Smooth muscle cell (in vitro differentiated cells): ENCODE results near the gene ABCF1. TPM values are rescaled to one million over a fixed set of nuclear protein-coding genes. Genes with fewer than 3 reads are reported as not detected.

Source experiments
- DNase-seq: peaks from one replicate; lab custom pipeline; 2025; ENCODE audit not compliant: unreplicated experiment; lab: John Stamatoyannopoulos, UW
- H2AFZ ChIP-seq: fragments of 200-600 bp; sonication (generic); 2 replicates; pipeline ENCODE4 v1.6.0; 2016; ENCODE audit warnings: antibody characterized with exemption, low read depth, mild to moderate bottlenecking
- H3F3A ChIP-seq: fragments of 200-600 bp; sonication (generic); 2 replicates; pipeline ENCODE4 v1.6.0; 2017; ENCODE audit warnings: antibody characterized with exemption, low read depth
- H3K27ac ChIP-seq: fragments of 200-600 bp; sonication (generic); 2 replicates; pipeline ENCODE4 v1.5.1; 2016; ENCODE audit warnings: low read depth, mild to moderate bottlenecking
- H3K27me3 ChIP-seq: fragments of 200-600 bp; sonication (generic); 2 replicates; pipeline ENCODE4 v1.6.1; 2016; ENCODE audit warnings: low read depth, mild to moderate bottlenecking
- H3K36me3 ChIP-seq: fragments of 200-600 bp; sonication (generic); 2 replicates; pipeline ENCODE4 v1.5.1; 2016; ENCODE audit warnings: low read depth
- H3K4me1 ChIP-seq: fragments of 200-600 bp; sonication (generic); 2 replicates; pipeline ENCODE4 v1.5.1; 2016; ENCODE audit warnings: low read depth
- H3K4me2 ChIP-seq: fragments of 200-600 bp; sonication (generic); 2 replicates; pipeline ENCODE4 v1.6.0; 2016; ENCODE audit warnings: mild to moderate bottlenecking
- H3K4me3 ChIP-seq: fragments of 200-600 bp; sonication (generic); 2 replicates; pipeline ENCODE4 v1.5.1; 2016; ENCODE audit warnings: mild to moderate bottlenecking
- H3K79me2 ChIP-seq: fragments of 200-600 bp; sonication (generic); 2 replicates; pipeline ENCODE4 v1.6.0; 2016; ENCODE audit warnings: low read depth, mild to moderate bottlenecking
- H3K9ac ChIP-seq: fragments of 200-600 bp; sonication (generic); 2 replicates; pipeline ENCODE4 v1.6.0; 2016; ENCODE audit warnings: low read depth
- H3K9me3 ChIP-seq: fragments of 200-600 bp; sonication (generic); replicated peaks from 2 replicates; pipeline ENCODE4 v1.5.1; 2016; ENCODE audit warnings: low read depth
- H4K20me1 ChIP-seq: fragments of 200-600 bp; sonication (generic); 2 replicates; pipeline ENCODE4 v1.6.0; 2016; ENCODE audit warnings: low read depth
- WGBS: methylation state at CpG from one replicate; pipeline ENCODE4 v1.1.7; 2016; ENCODE audit warnings: low lambda C conversion rate; 5-methylcytosine and 5-hydroxymethylcytosine counted together
- polyA plus RNA-seq: library from polyadenylated mRNA; unstranded; fragments of >200 nt; fragmentation: Nextera tagmentation; extraction: Ambion mirVana; gene quantifications from 2 replicates; pipeline ENCODE4 v1.2.1, GENCODE V29; 2016
- total RNA-seq: library from RNA; depleted of rRNA; stranded (reverse); fragments of >200 nt; gene quantifications from 2 replicates; pipeline ENCODE4 v1.2.3, GENCODE V29; 2014
- TF ChIP-seq, protein P1 (sequence below): fragments of 200-600 bp; sonication (generic); IDR thresholded peaks from 2 replicates; pipeline ENCODE4 v1.5.1; 2017; ENCODE audit warnings: borderline replicate concordance, mild to moderate bottlenecking, antibody characterized with exemption; ENCODE audit not compliant: insufficient read depth, poor library complexity, severe bottlenecking

Gene ABCF1
- total and polyA plus RNA-seq, 2 experiments from 2014 or later = 34.7 to 39.1 TPM

DNA sequence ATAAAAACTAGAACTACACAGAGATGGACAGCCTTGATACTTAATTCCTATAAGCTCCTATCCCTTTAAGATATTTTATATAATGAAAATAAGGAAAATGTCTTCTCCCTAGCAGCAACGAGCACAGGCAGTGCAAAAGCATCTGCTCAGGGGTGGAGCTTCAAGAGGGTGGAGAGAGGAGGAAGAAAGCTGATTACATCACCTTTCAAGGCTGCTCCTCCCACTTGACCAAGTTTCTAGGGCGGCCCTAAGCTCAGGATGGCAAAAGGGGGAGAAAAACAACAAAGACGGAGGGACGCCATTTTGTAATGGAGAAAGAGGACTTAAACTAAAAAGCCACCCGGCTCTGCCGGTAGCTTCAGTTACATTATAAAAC is 43.6 kb downstream of the ABCF1 start:
- Histone ChIP-seq H3K4me2 (peak overlapping the region; percentile 93), H3K4me1 (peaks cover 18% of the 10 kb centered on the region), H3K27ac (peak overlapping the region; percentile 95), H4K20me1 (peaks cover 50% of the 10 kb centered on the region), H3K27me3 (no peaks in the 10 kb centered on the region), H3K36me3 (no peaks in the 10 kb centered on the region), H3K9me3 (no peaks in the 10 kb centered on the region), H3K4me3 (peak overlapping the region; percentile 77), H3K9ac (peak overlapping the region; percentile 98), H3F3A (peaks cover 33% of the 10 kb centered on the region), H2AFZ (no peak overlapping the region), H3K79me2 (peaks cover 29% of the 10 kb centered on the region)
- under 1% methylated on average over 6 of the region's 6 CpGs for WGBS
- DNase-seq = no peak
- TF ChIP-seq, protein P1, sequence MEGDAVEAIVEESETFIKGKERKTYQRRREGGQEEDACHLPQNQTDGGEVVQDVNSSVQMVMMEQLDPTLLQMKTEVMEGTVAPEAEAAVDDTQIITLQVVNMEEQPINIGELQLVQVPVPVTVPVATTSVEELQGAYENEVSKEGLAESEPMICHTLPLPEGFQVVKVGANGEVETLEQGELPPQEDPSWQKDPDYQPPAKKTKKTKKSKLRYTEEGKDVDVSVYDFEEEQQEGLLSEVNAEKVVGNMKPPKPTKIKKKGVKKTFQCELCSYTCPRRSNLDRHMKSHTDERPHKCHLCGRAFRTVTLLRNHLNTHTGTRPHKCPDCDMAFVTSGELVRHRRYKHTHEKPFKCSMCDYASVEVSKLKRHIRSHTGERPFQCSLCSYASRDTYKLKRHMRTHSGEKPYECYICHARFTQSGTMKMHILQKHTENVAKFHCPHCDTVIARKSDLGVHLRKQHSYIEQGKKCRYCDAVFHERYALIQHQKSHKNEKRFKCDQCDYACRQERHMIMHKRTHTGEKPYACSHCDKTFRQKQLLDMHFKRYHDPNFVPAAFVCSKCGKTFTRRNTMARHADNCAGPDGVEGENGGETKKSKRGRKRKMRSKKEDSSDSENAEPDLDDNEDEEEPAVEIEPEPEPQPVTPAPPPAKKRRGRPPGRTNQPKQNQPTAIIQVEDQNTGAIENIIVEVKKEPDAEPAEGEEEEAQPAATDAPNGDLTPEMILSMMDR = no peak

DNA sequence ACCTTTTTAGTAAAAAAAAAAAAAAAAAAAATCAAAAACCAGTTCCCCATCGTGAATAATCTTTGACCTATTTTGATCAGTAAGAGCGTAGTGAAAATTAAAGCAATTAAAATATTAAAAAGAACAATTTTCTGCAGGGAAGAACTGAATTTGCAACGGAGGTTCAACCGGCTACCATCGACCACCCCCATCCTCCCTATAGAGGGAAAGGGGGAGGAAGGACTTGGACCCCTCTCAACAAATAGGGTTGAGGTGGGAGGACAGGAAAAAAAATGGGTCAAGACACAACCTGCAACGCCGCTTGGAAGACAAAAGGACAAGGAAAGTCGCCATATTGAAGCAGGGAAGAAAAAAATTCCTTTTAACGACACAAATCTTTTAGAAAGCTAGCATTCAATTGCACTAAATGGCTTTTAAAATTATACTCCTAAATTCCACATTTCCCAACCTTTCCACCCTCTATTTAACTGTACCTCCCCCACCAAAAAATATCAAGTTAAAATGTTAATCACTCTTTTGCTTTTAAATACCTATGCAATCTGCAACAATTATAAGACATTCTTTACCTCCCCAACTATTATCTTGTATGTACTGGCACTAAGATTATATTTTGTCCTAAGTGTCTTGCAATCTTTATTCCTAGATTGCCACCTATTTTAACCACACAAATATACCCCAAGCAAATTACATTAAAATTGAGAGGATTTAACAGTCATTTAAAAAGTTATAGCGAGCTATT is 44.1 kb downstream of the ABCF1 start:
- no peaks in the 10 kb centered on the region for H3K9me3 ChIP-seq
- peaks cover 29% of the 10 kb centered on the region for H3K79me2 ChIP-seq
- peak overlapping the region; percentile 77 for H3K4me3 ChIP-seq
- H3F3A ChIP-seq = peaks cover 33% of the 10 kb centered on the region
- no peaks in the 10 kb centered on the region for H3K36me3 ChIP-seq
- TF ChIP-seq, protein P1 = no peak
- H3K4me1 ChIP-seq = peaks cover 18% of the 10 kb centered on the region
- H2AFZ ChIP-seq = no peak overlapping the region
- peak overlapping the region; percentile 95 for H3K27ac ChIP-seq
- WGBS = 2% methylated on average over 10 of the region's 10 CpGs
- peaks cover 44% of the 10 kb centered on the region for H4K20me1 ChIP-seq
- peak overlapping the region; percentile 93 for H3K4me2 ChIP-seq
- no peaks in the 10 kb centered on the region for H3K27me3 ChIP-seq
- no peak for DNase-seq
- peak overlapping the region; percentile 98 for H3K9ac ChIP-seq

DNA sequence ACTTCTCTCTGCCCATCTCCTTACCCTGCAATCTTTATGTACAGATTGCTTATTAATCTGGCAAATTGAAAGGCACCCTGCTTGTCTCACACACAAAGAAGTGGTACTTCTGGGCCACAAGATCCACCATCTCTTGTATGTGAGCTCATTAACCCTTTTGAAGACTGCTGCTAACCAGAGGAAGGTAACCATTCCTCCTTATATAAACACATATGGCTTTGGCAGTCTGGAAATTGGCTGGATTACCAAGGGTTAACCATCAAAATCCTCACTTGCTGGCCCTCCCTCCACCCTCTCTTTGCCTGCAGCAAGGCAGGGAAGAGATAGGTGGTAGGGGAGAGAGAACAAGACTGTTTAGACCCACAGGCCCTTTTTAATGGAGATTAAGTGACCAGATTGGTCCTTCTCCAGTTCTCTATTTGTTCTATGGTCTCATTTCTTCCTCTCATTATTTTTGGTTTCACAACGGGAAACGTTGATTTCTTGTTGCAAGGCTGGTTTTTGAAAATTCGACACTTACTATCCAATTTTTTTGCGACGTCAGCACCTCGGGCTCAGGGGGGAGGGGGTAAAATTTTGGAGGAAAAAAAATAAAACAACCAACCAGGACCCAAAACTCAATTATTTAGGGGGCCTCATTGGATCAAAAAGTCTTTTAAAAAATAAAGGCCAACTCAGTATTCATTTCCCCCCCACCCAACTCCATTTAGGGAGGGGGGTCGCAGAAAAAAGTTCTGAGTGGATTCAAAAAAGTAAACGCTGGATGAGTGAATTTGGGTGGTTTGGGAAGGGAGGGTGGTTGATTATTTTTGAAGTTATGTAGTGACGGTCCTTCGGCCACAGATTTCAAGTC is 44.9 kb downstream of the ABCF1 start:
- DNase-seq = no peak
- Histone ChIP-seq H3F3A (peaks cover 30% of the 10 kb centered on the region), H3K9ac (peak overlapping the region; percentile 98)

More for the DNA sequence above, 44.9 kb downstream of the ABCF1 start:
- peaks cover 18% of the 10 kb centered on the region for H3K4me1 ChIP-seq
- peak overlapping the region; percentile 95 for H3K27ac ChIP-seq
- no peak overlapping the region for H2AFZ ChIP-seq
- 2% methylated on average over 10 of the region's 10 CpGs for whole genome bisulfite sequencing
- no peaks in the 10 kb centered on the region for H3K9me3 ChIP-seq
- H3K4me2 ChIP-seq = peak overlapping the region; percentile 93
- H3K36me3 ChIP-seq = no peaks in the 10 kb centered on the region
- peaks cover 36% of the 10 kb centered on the region for H4K20me1 ChIP-seq
- peak overlapping the region; percentile 77 for H3K4me3 ChIP-seq
- TF ChIP-seq, protein P1 = no peak
- no peaks in the 10 kb centered on the region for H3K27me3 ChIP-seq
- peaks cover 29% of the 10 kb centered on the region for H3K79me2 ChIP-seq
